HG02642 (cell line): ENCODE measurements around the gene CA14.
"Not testable (repeated sequence)": the region's sequence is repeated elsewhere in the genome, so short reads cannot be mapped to it uniquely, and the experiment has no call there.

ENCODE experiments used
- ATAC-seq: cut with Tn5 transposase; IDR thresholded peaks from one replicate; pipeline ENCODE4 v1.9.1; 2021; ENCODE audit warnings: mild to moderate bottlenecking; ENCODE audit not compliant: unreplicated experiment, poor library complexity

CA14 gene

DNA sequence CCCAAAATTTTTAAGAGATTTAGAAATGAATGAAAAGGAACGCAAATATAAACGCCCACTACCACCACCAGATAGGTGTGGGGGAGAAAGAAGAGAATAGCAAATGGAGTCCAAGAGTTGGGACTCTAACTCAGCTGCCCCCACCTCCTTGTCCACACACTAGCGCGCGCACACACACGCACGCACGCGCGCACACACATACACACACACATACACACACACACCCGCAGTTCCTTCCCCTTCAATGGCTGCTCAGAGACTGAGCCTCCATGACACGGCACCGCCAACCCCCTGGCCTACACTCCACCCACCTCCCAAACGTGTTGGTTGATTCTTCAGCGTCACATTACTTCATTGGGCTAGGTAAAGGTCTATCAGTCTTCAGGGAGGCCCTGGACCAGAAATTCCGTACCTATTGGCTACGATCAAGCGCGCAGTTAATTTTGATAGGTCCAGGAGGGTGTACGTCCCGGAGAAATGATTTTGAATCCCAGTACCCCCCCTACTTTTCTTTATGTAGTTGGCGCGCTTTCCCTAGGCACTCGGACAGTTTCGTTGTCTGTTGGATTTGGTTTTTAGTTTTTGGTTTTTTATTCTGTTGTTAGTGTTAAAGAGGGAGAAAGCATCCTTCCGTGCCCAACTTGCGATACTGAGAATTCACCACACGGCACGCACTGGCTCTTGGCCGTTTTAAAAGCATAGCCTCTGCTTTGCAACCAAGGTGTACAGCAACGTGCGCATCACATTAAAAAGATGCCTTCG lies 21.5 kb upstream of the CA14 start, which contains the start of gene ANP32E:
Gene ANP32E (minus strand): TSS at position 261 of the 762 bp plus-strand sequence. CDS start 326 bp downstream, outside the sequence.
- ATAC-seq = peak; percentile 88

DNA sequence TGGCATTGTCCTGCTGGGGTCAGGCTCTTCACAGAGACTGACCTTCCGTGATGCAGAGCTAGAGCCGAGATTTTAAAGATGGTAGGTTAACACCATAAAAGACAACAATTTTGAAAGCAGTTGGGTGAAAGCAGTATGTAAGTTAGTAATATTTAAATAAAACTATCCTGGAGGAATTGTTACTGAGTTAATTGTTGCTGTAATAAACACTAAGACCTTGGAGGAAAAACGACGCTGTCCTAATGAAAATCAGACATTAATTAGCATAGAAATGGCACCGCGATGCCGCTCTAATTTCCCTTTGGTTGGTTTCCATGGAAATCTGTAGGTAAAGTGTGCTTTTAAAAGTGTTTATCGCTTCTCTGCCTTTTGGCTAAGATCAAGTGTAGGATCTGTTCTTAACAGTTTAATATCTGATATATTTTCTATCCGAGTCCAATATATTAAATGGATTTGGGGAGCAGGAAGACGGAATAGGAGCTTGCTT lies 20.9 kb upstream of the CA14 start:
- no peak for ATAC-seq

DNA sequence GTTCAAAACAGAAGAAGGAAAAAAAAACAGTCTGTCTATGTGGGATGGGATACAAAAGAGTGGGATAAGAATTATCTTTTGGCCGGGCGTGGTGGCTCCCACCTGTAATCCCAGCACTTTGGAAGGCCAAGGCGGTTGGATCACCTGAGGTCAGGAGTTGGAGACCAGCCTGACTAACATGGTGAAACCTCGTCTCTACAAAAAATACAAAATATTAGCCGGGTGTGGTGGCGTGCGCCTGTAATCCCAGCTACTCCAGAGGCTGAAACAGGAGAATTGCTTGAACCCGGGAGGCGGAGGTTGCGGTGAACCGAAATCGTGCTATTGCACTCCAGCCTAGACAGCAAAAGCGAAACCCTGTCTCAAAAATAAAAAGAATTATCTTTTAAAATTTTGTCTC lies 20.4 kb upstream of the CA14 start:
- not testable (repeated sequence) for ATAC-seq

DNA sequence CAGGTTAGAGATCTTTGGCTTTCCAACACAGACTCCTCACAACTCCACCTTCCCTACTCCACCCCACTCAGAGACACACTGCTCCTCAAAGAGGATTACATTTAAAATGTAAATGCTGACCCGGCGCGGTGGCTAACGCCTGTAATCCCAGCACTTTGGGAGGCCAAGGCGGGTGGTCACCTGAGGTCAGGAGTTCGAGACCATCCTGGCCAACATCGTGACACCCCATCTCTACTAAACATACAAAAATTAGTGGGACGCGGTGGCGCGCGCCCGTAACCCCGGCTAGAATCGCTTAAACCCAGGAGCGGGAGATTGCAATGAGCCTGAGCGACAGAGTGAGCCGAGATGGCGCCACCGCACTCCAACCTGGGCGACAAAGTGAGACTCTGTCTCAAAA lies 19.8 kb upstream of the CA14 start:
- ATAC-seq = no peak

DNA sequence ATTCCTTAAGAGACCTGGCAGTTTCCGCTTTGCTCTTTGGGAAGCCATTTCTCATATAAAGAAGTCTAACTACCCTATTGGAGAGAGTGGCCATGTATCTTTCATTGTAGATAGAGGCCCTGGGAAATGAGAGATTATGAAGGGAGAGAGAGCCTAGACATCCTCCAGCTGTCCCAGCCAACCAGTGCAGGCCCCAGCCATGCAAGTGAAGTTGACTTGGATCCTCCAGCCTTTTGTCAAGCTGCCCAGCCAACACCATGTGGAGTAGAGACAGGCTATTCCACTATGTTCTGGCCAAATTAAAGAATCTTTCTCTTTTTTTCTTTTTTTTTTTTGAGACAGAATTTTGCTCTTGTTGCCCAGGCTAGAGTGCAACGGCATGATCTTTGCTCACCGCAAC lies 14.6 kb upstream of the CA14 start:
- no peak for ATAC-seq

DNA sequence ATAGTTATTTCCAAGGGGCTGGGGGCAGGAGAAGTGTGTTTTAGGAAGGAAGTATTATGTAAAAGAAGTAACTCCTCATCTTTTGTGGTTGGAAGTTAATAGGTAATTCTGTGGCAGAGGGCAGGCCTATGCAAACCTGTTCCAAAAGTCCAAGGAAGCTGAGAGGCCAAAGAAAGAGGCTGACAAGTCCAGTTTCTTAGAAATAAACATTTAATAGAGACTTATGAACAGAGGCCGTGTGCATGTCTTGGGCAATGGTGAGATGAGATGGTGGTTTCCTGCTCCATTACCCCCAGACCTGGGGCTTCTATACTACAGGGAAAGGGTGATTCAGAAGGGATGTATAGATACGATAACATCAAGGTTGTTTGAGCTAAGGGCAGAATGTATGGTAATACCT lies 7.6 kb upstream of the CA14 start:
- ATAC-seq = no peak

DNA sequence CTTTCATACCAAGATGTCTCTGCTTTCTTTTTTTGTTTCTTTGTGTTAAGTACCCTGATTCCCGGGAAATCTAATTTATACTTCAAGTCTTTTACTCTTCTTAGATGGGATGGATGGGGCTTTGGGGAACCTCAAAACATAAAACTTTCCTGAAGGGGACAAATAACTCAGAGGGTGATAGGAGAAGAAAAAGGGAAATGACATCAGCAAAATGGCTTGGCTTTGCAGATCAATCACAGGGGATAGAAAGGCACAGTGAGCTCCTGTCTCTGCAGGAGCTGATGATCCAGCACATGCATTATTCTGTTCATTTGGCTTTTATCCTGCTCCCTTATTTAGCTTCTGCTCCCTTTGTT lies 1.4 kb upstream of the CA14 start:
- no peak for ATAC-seq

DNA sequence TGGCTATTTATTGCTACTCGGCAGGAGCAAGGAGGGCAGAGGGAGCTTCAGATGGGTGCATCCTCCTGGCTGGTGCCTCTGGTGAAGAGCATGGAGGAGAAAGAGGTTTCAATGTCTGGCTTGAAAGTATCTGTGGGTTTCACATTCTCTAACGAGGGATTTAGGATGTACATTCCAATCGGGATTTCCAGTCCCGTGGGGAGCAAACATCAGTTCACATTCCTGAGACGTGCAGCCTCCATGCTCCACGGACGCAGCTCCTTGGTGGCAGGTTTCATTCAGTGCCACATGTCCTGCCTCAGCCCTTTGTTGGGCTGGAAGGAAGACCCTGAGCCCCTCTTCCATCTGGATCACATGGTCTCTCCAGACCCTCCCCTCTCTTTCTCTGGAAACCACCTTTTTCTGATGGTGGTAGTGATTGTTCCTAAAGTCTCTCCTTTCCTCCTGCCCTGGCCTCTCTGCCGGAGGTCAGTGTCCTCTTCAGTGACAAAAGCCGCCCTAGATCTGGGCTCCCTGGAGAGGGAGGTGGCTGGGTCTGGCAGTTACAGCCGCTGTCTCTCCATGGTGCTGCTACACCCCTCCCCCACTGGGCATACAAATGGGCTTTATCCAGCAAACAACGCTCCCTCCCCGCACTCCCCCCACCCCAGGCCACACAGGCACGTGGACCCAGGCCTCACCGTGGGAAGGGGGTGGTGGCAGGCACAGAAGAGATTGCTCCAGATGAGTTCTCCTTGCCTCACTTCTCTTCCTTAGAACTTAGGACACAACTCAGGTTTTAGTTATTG lies 826 bp upstream of the CA14 start:
- ATAC-seq = no peak

DNA sequence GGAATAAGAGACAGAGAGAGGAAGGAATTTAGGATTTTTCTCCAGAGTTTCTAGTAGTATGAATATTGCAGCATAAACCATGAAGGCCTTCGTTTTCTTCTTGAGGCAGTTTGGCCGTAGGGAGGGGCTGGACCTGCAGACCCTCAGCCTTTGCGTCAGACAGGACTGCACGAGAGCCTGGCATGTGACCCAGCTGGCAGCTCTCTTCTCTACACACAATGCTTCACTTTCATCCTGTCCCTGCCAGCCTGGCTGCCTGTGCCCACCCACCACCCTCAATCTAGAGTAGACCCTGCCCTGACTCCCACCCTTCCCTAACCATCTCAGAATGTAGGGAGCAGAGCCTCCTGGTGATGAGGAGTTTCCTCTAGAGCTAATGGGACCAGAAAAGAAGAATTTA lies 1.6 kb downstream of the CA14 start:
- ATAC-seq = no peak

DNA sequence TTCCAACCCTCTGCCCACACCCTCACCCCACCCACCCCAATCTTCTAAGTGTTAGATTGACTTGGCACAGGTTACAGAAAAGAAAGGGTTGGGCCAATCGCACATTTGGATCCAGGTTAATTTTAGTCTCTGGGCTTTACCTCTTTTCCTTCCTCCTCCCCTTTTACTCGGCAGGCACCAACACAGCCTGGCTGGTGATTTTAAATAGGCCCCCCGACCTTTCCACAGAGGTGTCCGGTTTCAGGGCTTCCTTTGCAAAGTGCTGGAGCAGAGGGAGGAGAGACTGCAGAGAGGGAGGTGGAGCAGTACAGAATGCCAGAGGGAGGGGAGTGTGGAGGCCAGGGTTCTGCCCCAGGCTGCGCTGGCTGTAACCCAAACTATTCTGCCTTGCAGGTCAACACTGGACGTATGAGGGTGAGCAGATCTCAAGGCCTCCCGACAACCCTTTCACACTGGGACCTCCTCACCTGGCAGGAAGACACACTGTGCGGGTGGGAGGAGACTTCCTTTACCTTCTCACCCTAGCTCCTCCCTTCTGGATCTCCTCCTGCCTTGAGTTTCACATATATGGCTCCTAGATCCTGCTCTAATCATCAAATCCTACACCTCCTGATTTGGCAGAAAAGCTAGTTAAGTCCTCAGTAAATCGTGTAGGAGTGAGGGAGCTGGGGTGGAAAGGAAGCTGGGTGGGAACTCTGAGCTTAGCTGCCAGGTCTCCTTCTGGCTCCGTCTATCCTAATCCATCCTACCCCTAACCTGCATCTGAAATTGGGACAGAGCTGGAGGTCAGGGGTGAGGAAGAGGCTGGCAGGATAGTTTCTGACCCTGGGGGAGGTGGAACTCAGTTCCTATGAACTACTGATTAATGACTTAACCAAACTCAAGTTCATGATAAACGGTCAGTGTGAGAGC lies 2.4 kb downstream of the CA14 start:
- no peak for ATAC-seq

DNA sequence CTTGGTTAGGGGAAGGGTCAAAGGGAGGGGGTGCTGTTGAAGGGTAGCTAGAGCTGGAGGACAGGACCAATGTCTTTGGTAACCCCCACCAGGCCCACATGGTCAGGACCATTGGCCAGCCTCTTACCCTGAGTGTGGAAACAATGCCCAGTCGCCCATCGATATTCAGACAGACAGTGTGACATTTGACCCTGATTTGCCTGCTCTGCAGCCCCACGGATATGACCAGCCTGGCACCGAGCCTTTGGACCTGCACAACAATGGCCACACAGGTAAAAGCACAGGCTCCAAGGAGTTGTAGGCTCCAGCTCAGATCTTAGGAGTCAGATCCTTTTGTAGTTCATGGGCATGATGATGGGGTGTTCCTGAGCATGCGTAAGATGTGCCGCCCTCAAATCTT lies 3.8 kb downstream of the CA14 start:
- ATAC-seq = no peak

DNA sequence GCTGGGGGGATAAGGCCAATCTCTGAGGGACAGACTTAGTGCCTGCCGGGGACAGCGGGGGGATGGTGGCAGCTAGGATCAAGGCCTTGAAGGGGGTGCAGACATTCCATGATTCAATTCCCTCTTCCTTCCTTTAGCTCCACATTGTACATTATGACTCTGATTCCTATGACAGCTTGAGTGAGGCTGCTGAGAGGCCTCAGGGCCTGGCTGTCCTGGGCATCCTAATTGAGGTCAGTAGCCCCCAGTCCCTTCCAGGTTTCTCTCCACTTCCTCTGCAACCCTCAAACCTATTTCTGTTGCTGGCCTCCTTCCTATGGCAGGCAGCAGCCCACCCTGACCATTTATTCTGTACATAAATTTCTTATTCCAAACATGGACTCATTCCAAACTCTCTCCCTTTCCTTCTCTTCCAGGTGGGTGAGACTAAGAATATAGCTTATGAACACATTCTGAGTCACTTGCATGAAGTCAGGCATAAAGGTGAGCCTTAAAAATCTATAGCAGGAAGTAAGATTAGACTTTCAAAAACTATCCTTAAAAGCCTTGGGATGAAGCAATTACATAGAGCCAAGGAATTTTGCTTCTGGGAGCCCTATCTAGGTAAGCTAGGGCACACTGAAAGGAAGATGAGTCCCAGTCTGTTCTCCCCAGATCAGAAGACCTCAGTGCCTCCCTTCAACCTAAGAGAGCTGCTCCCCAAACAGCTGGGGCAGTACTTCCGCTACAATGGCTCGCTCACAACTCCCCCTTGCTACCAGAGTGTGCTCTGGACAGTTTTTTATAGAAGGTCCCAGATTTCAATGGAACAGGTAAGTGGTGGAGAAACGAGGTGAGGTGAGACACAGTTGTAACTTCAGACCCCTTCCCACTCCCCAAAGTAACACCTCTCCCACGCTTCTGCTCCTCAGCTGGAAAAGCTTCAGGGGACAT lies 5.1 kb downstream of the CA14 start:
- no peak for ATAC-seq

DNA sequence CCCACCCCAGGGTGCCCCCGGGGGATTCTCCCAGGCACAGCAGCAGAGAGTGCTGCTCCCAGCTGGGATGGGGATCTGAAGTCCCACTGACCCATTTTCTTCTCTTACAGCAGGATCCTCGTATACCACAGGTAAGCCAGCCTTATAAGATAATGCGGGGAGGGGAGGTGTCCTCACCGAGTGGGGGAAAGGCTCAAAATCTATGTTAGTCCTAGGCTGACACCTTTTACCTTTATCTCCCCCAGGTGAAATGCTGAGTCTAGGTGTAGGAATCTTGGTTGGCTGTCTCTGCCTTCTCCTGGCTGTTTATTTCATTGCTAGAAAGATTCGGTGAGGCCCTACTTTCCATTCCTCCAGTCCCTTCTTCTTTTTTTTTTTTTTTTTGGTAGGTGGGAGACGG lies 6.0 kb downstream of the CA14 start:
- ATAC-seq = no peak

DNA sequence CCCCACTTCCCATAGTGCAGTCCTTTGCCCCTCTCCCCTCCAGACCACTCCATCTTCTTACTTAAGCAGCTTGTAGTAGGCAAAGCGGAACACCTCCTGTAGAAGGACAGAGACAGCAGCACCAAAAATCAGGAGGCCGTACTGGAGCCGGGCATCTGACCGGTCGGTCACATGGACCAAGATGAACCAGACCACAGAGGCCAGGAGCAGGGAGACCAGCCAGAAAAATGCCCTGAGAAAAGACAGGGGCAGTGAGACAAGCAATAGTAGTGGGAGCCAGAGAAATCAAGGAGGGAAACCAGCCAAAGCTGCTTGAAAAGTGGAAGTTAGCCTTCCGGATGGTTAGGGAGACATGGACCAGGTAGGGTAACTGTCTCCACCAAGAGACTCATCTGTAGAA lies 10.3 kb downstream of the CA14 start:
- no peak for ATAC-seq

DNA sequence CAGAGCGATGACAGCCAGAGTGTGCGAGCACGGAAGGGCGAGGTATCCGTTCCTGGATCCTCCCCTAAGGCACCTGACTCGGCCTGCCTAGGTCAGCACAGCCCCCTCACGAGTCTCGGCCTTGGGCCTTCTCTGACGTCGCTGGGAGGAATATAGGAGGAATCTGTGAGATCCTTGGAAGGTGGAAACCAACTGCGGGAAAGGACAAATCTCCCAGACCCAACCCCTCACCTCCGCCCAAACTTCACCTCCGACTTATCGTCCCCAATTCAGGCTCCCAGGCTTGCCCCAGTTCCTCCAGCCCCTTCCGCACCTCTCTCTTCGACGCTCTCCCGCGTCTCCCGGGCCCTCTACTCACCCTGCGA lies 10.7 kb downstream of the CA14 start:
- peak; percentile 28 for ATAC-seq

DNA sequence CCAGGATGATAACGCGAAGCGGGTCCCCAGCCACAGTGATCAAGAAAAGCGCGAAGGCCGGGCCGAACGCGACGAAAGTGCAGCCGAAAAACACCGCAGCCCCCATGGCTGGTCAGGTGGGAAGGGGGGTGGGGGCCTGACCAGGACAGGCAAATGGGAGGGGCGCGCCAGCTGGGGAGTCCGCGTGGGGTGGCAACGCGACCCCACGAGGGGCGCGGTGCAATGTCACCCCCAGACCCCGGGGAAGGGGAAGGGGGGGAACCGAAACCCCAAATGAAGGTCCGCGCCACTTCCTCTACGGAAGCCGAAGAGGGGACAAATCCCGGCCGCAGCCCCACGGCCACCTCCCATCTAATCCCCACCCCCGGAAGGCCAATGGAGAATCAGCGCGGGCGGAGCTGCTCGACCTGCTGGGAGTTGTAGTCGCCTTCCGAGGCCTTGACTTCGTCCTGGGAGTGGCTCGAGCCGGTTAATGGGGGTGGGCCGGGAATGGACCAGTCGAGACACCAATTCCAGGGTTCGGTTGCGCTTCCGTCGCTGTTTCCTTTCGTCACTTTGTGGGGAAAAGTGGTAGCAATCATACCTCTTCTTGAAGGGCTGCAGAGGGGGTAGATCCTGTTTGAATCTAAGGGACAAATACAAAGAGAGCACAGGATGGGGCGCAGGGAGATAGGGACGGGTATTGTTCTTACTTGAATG lies 11.3 kb downstream of the CA14 start, which contains the start of gene APH1A:
Gene APH1A (minus strand): TSS at position 312 of the 699 bp plus-strand sequence. CDS start 206 bp downstream, at position 106.
- ATAC-seq = peak; percentile 92

DNA sequence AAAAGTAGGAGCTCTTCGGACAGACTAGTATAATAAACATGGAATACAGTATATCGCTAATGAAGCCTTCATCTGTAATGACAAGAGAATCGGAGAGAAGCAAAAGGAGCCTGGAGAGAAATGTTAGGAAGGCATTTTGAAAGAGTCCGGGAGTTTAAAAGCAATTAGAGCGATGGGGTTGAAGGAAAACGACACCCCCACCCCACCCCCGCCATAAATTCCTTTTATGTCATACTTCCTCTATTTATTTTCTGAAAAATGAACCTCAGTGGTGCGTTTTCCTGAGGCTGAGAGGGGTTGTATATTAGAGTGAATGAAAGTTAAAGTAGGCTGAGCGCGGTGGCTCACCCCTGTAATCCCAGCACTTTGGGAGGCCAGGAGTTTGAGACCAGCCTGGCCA lies 11.9 kb downstream of the CA14 start:
- no peak for ATAC-seq

DNA sequence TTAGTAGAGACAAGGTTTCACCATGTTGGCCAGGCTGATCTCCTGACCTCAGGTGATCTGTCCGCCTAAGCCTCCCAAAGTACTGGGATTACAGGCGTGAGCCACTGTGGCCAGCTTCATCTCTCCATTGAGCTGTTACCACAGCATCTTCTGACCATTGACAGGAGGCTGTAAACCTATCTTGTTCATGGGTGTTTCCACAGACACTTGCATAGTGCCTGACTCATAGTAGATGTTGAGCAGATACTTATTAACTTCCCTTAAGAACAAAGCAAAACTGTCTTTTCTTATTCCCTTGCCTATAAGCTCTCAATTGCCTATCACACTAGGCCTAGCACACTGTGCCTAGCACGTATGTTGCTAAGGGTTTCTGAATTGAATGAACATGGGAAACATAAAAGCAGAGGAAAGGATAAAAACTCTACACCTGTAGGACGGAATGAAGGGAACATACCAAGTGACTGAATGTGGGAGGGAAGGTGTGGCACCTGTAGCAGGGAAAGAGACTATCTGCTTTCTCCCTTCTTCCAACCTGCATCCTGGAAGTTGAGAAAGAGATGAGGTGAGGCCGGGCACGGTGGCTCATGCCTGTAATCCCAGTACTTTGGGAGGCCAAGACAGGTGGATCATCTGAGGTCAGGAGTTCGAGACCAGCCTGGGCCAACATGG lies 13.9 kb downstream of the CA14 start:
- no peak for ATAC-seq
